GM12875 (cell line): ENCODE measurements around the gene COL25A1.

Experiments used
- H3K4me3 ChIP-seq: one replicate; pipeline ENCODE4 v1.5.1; 2011; ENCODE audit warnings: low read depth, low read length, control low read depth
- TF ChIP-seq, protein P1 (sequence below): IDR thresholded peaks from 2 replicates; pipeline ENCODE4 v1.5.1; 2011; ENCODE audit warnings: low read depth, mild to moderate bottlenecking, control low read depth, inconsistent platforms, low read length, moderate library complexity, borderline replicate concordance; ENCODE audit not compliant: insufficient read depth

The COL25A1 gene

GRCh38 chr4:108831291-108831690, 471.2 kb downstream of the COL25A1 start:
- TF ChIP-seq, protein P1, sequence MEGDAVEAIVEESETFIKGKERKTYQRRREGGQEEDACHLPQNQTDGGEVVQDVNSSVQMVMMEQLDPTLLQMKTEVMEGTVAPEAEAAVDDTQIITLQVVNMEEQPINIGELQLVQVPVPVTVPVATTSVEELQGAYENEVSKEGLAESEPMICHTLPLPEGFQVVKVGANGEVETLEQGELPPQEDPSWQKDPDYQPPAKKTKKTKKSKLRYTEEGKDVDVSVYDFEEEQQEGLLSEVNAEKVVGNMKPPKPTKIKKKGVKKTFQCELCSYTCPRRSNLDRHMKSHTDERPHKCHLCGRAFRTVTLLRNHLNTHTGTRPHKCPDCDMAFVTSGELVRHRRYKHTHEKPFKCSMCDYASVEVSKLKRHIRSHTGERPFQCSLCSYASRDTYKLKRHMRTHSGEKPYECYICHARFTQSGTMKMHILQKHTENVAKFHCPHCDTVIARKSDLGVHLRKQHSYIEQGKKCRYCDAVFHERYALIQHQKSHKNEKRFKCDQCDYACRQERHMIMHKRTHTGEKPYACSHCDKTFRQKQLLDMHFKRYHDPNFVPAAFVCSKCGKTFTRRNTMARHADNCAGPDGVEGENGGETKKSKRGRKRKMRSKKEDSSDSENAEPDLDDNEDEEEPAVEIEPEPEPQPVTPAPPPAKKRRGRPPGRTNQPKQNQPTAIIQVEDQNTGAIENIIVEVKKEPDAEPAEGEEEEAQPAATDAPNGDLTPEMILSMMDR: no peak
- no peak overlapping the region for H3K4me3 ChIP-seq

- TF ChIP-seq, protein P1: no peak
- no peak overlapping the region for H3K4me3 ChIP-seq
These were observed 471.8 kb downstream of the COL25A1 start for GRCh38 chr4:108830509-108831244.

DNA sequence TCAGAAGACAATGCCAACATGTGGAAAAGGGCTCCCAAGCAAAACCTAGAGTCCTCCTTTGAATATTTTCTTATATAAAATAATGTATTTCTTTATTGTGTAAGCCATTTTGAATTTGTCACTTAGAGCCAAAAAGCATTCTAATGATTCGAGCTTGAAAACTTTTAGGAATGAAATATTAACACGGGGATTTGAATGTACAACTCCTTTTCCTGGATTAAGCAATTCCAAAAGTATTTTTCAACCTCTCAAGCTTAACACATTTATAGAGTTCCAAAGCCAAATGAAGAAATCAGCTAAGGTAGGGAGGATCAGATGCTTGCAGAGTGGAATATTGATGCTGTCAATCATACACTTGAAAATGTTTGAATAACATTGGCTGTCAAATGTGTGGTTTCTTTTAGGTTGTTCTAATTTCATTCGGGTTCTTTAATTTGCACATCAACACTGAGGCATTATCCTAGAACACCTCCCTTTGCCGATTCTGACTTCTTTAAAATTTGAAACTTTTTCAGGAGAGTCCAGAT, 472.4 kb downstream of the COL25A1 start:
- TF ChIP-seq, protein P1: no peak
- no peak overlapping the region for H3K4me3 ChIP-seq

DNA sequence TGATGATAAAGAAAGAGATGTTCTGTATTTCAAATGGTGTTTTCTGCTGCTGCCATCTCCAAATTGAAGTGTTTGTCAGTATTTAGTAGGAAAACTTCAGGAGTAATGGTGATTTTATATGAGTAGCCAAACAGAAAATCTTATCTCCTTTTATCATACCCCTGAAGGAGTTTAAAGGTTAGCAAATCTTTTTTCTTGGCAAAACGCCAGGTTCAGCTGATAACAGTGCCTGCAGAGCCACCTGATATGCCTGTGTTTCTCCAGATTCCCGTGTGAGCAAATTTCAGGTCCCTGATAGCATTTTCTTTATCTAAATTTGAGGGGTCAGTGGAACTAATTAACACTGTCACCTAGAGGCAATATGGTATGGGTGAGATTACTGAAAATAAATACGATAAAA, 473.8 kb downstream of the COL25A1 start:
- TF ChIP-seq, protein P1: no peak
- H3K4me3 ChIP-seq: no peak overlapping the region

DNA sequence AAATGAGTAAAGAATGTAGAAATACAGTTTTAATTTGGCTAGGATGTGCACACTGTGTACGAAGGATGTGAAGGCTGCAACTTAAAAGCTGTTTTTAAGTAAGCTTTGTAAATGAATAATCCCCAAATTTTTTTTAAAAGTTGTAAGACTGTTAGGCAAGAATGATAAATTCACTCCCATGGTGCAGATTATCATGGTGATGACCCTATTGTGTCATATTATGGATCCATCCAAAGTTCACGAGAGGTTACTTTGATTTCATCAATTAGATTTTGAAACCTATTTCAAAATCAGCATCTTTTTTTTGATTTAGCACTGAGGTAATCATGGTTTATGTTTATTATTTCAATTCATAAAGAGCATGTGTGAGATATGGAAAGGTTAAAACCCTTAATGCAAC, 476.7 kb downstream of the COL25A1 start:
- H3K4me3 ChIP-seq: no peak overlapping the region

DNA sequence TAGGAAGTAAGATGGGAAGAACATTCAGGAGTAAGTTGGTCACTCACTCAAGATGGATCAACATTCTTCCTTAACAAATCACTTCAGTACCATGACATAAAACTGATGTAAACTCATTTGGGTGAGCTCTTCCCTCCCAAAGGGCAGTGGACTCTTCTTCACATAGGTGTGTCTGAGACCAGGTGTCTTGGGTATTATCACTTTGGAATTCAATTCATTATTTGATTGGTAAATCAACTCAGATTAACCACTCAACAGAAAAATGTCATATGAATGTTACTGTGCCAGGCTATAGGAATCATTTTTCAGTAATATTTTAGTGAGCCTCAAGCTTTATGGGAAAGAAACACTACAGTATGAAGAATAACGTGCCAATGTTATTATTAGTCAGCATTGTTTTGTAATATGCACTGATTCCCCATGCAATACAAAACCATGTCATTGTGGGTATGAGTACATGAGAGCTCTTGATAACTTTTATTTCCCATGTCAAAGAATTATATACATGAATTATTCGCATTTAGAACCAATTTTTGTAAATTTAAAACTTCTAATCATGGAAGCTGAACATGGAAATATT, 481.0 kb downstream of the COL25A1 start:
- TF ChIP-seq, protein P1: no peak
- H3K4me3 ChIP-seq: no peak overlapping the region

More for the DNA sequence above, 476.7 kb downstream of the COL25A1 start:
- TF ChIP-seq, protein P1: no peak

DNA sequence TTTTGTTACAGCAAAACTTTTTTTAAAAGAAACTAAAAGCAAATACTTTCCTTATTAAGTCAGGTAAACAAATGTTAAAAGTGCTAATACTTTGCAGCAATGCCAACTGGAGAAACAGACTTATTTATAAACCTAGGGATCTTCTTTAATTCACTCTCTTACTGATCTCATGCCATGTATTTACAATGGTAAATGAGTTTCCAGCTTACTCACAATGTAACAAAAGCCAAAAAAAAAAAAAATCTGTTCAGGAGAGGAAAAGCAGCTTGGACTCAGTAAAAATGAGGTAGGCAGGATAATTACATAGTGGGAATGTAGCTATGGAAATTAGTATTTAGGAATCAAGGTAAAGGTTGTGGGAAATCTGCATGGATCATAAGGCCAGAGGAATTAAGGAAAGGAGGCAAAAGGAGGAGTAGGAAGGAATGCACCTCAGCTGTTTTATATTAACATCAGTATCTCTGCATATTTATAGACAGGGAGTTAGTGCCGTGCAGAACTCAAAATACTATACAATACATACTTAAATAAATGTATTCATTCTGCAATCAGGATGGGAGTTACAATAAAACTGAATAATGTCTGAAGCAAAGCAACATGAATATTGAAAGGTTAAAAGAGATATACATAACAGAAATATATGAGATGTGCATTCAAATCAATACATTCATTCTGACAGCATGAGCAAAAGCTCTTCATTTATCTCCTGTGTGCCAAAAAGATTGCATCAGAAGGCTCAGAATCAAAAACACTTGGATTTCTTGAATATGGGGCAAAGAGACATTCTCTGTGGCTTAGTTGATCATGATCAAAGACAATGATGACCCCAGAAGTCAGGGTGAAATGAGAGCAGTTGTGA, 481.7 kb downstream of the COL25A1 start:
- TF ChIP-seq, protein P1: no peak
- no peak overlapping the region for H3K4me3 ChIP-seq
